NCI-H1930 (cell line): ENCODE data around the gene PHLDA2.

Experiments used
- DNase-seq, 2 experiments: peaks; one replicate each; lab custom pipeline; 2025; lab: John Stamatoyannopoulos, UW

Gene PHLDA2

GRCh38 chr11:2928605-2929530, at the start of gene PHLDA2:
Gene PHLDA2 (minus strand): TSS chr11:2929420. CDS start chr11:2929364, 56 bp downstream.
- DNase-seq = no peak

GRCh38 chr11:2977113-2977512, 47.9 kb upstream of the PHLDA2 start:
- DNase-seq = no peak

GRCh38 chr11:2976294-2977063, 47.3 kb upstream of the PHLDA2 start:
- no peak for DNase-seq

GRCh38 chr11:2975594-2975993, 46.4 kb upstream of the PHLDA2 start:
- no peak for DNase-seq

GRCh38 chr11:2974272-2974671, 45.1 kb upstream of the PHLDA2 start:
- no peak for DNase-seq

GRCh38 chr11:2968341-2968900, 39.2 kb upstream of the PHLDA2 start:
- DNase-seq = no peak

GRCh38 chr11:2964782-2965181, 35.6 kb upstream of the PHLDA2 start:
- no peak for DNase-seq

GRCh38 chr11:2963761-2964160, 34.5 kb upstream of the PHLDA2 start:
- DNase-seq = no peak

- DNase-seq = no peak
Measured at GRCh38 chr11:2963112-2963754, 34.0 kb upstream of the PHLDA2 start.

GRCh38 chr11:2961080-2961479, 31.9 kb upstream of the PHLDA2 start:
- no peak for DNase-seq

GRCh38 chr11:2960139-2960538, 30.9 kb upstream of the PHLDA2 start:
- DNase-seq = no peak

GRCh38 chr11:2958251-2958650, 29.0 kb upstream of the PHLDA2 start:
- no peak for DNase-seq

GRCh38 chr11:2955906-2956476, 26.8 kb upstream of the PHLDA2 start:
- DNase-seq = no peak

- no peak for DNase-seq
Measured at GRCh38 chr11:2954263-2954662, 25.0 kb upstream of the PHLDA2 start.

GRCh38 chr11:2952290-2952689, 23.1 kb upstream of the PHLDA2 start:
- DNase-seq = no peak

- DNase-seq = no peak
Measured at GRCh38 chr11:2951231-2952110, 22.3 kb upstream of the PHLDA2 start.

GRCh38 chr11:2950825-2951224, 21.6 kb upstream of the PHLDA2 start:
- no peak for DNase-seq

- DNase-seq = no peak
Measured at GRCh38 chr11:2949920-2950319, 20.7 kb upstream of the PHLDA2 start.

- no peak for DNase-seq
Measured at GRCh38 chr11:2947744-2948143, 18.5 kb upstream of the PHLDA2 start.

- no peak for DNase-seq
Measured at GRCh38 chr11:2945757-2946287, 16.6 kb upstream of the PHLDA2 start.
